Measurements from ENCODE around the gene SMG6.

The SMG6 gene

GRCh38 chr17:2027528-2028233 lies 275.9 kb downstream of the SMG6 start:
- no peak for TF ChIP-seq CTCF (IDR thresholded peaks at IDR 0.05; ENCODE audit: extremely low read depth, insufficient read depth, missing control alignments)
- in situ Hi-C loops (cut with MboI; ENCODE audit: low pct_unique_long_range_greater_than_20kb, low sequenced_read_pairs, unreplicated experiment): loop anchor here (25.0 kb wide), 1 partner anchor 315 kb away; the partner anchor contains the start of genes TLCD2 and WDR81
- DNase-seq (ENCODE audit: low spot score): no peak

DNA sequence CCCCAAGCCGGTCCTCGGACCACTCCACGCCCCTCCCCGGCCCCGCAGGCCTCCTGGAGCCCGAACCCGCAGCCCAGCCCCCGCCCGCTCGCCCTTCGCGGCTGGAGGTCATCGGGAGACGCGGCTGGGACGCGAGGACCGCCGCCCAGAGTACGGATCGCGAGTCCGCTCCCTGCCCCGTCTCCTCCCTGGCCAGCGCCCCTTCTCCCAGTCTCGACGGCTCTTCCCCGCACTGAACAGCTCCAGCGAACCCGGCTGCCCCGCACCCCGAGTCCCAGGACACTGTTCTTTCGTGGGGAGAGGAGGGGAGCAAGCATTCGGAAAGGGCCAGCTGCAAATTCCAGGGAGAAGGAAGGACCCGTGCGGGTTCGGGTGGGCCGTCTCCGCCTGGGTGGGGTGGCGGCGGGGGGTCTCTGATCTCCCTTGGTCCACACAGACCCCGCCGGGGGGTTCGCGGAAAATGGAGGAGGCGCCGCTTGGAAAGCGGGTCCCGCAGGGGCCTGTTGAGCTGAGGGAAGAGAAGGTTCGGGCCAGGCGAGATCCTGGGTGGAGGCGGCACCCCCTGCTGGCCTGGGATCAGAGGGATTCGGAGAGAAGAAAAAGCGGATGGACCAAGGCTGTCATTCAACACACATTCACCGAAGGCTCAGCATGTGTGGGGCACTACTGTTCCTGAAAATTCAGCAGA lies 277.8 kb downstream of the SMG6 start:
- peak; percentile 74 for DNase-seq (ENCODE audit: low spot score)
- peak; percentile 51 for TF ChIP-seq CTCF (IDR thresholded peaks at IDR 0.05; ENCODE audit: extremely low read depth, insufficient read depth, missing control alignments)
- in situ Hi-C loops (cut with MboI; ENCODE audit: low pct_unique_long_range_greater_than_20kb, low sequenced_read_pairs, unreplicated experiment): loop anchor here (25.0 kb wide), 1 partner anchor 313 kb away; the partner anchor contains the start of genes TLCD2 and WDR81

- DNase-seq (ENCODE audit: low spot score): peak; percentile 78
- TF ChIP-seq CTCF (IDR thresholded peaks at IDR 0.05; ENCODE audit: extremely low read depth, insufficient read depth, missing control alignments): no peak
- in situ Hi-C loops (cut with MboI; ENCODE audit: low pct_unique_long_range_greater_than_20kb, low sequenced_read_pairs, unreplicated experiment): loop anchor here (25.0 kb wide), 1 partner anchor 313 kb away; the partner anchor contains the start of genes TLCD2 and WDR81
Observed at GRCh38 chr17:2025220-2025621, 278.4 kb downstream of the SMG6 start, which contains the start of gene RTN4RL1. Gene RTN4RL1, minus strand, starts transcription at chr17:2025334. Its CDS starts 469 bp downstream, at chr17:2024865.

GRCh38 chr17:2024572-2025219 lies 278.9 kb downstream of the SMG6 start:
- no peak for TF ChIP-seq CTCF (IDR thresholded peaks at IDR 0.05; ENCODE audit: extremely low read depth, insufficient read depth, missing control alignments)
- in situ Hi-C loops (cut with MboI; ENCODE audit: low pct_unique_long_range_greater_than_20kb, low sequenced_read_pairs, unreplicated experiment): loop anchor here (25.0 kb wide), 1 partner anchor 312 kb away; the partner anchor contains the start of genes TLCD2 and WDR81
- DNase-seq (ENCODE audit: low spot score): no peak

DNA sequence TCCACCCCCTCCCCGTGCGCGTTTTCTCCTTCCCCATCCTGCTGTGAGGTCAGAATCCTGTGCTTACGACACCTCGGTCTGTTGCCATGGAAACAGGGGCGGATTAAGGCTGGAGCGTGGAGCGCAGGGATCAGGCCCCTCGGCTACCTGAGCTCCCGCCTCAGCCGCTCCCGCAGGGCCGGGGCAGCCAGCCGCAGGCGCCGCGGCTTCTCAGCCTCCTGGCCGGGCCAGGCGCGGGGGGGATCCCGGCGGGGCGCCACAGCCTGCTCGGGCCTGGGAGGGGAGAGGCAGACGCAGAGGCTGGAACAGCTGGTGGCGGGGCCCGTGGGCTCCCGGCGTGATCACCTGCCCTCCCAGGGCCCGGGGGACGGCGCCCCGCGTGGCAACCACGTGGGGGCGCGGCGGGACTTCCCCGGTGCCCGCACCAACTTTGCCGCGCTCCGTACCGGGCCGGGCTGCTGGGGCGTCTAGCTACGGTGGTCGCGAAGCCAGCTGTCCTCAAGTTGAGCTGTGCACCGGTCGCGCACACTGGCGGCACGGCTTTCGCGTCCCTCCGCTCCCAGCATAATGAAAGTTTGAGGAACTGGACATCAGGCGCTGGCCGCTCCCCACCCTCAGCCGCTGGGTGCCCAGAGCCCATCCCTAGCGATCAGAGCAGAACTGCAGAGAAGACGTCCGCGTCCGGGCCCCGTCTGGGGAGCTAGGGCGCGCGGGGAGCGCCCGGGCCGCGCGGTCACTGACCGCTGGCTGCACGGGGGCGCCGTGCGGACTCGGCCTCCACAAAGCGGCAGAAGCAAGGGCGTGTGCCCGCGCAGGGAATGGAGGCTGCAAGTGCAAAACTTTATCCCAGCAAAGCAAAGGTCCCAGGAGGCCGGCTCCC lies 279.7 kb downstream of the SMG6 start:
- in situ Hi-C loops (cut with MboI; ENCODE audit: low pct_unique_long_range_greater_than_20kb, low sequenced_read_pairs, unreplicated experiment): no loop called here
- no peak for TF ChIP-seq CTCF (IDR thresholded peaks at IDR 0.05; ENCODE audit: extremely low read depth, insufficient read depth, missing control alignments)
- DNase-seq (ENCODE audit: low spot score): peak; percentile 52

Data from GM13977 (cell line).